ENCODE results near the gene CASP10. TPM values are rescaled to one million over a fixed set of nuclear protein-coding genes. Genes with fewer than 3 reads are reported as not detected.
A peak's percentile ranks its signal among the peaks of the same experiment; 100 is the strongest.

Gene CASP10
- total and polyA plus RNA-seq, 4 donors, result 8.9 to 74.4 (median 16.7) TPM

- peaks cover 0 to 1% (median 0%) of the 10 kb centered on the region in 4 donors for H3K9me3 ChIP-seq (ENCODE audit: control insufficient read depth in 4 of 4, insufficient read depth in 3 of 4, low read length in 3 of 4)
- peaks cover 0 to 11% (median 6%) of the 10 kb centered on the region in 5 donors for H3K4me1 ChIP-seq (ENCODE audit: control insufficient read depth in 5 of 5, insufficient read depth in 5 of 5, low read length in 5 of 5)
- no peak overlapping the region for H3K9ac ChIP-seq (ENCODE audit: insufficient read depth in 1 of 2, low read length in 2 of 2)
- peaks cover 0 to 11% (median 0%) of the 10 kb centered on the region in 4 donors for H3K36me3 ChIP-seq (ENCODE audit: control insufficient read depth in 4 of 4, insufficient read depth in 4 of 4, low read length in 4 of 4)
- no peak for TF ChIP-seq CTCF (IDR thresholded peaks at IDR 0.05; ENCODE audit: control extremely low read depth, extremely low read depth)
- no peak for ATAC-seq (ENCODE audit: insufficient read depth, low FRiP score)
- no peak overlapping the region for H3K4me3 ChIP-seq
- H3K27me3 ChIP-seq (ENCODE audit: control insufficient read depth in 3 of 3, insufficient read depth in 3 of 3, low read length in 2 of 3), result no peaks in the 10 kb centered on the region
- WGBS, 2 donors, result 95 to 98% methylated on average over 4 of the region's 4 CpGs
- no peak overlapping the region for H3K27ac ChIP-seq (ENCODE audit: low read depth in 1 of 2, low read length in 1 of 2)
- DNase-seq, result no peak
Measured at GRCh38 chr2:201215963-201216362, 33.0 kb downstream of the CASP10 start.

GRCh38 chr2:201216918-201217317 is 34.0 kb downstream of the CASP10 start:
- no peak for DNase-seq
- no peaks in the 10 kb centered on the region for H3K27me3 ChIP-seq (ENCODE audit: control insufficient read depth in 3 of 3, insufficient read depth in 3 of 3, low read length in 2 of 3)
- no peak for TF ChIP-seq CTCF (IDR thresholded peaks at IDR 0.05; ENCODE audit: control extremely low read depth, extremely low read depth)

GRCh38 chr2:201218780-201219179 is 35.8 kb downstream of the CASP10 start:
- H3K9ac ChIP-seq (ENCODE audit: insufficient read depth in 1 of 2, low read length in 2 of 2), result no peak overlapping the region
- WGBS, 2 donors, result 94 to 96% methylated on average over 6 of the region's 6 CpGs
- no peak overlapping the region for H3K4me3 ChIP-seq
- H3K27me3 ChIP-seq (ENCODE audit: control insufficient read depth in 3 of 3, insufficient read depth in 3 of 3, low read length in 2 of 3), result no peaks in the 10 kb centered on the region
- peaks cover 0 to 11% (median 6%) of the 10 kb centered on the region in 5 donors for H3K4me1 ChIP-seq (ENCODE audit: control insufficient read depth in 5 of 5, insufficient read depth in 5 of 5, low read length in 5 of 5)
- H3K36me3 ChIP-seq (ENCODE audit: control insufficient read depth in 4 of 4, insufficient read depth in 4 of 4, low read length in 4 of 4), result peaks cover 0 to 11% (median 0%) of the 10 kb centered on the region in 4 donors
- H3K9me3 ChIP-seq (ENCODE audit: control insufficient read depth in 4 of 4, insufficient read depth in 3 of 4, low read length in 3 of 4), result peaks cover 0 to 1% (median 0%) of the 10 kb centered on the region in 4 donors
- H3K27ac ChIP-seq (ENCODE audit: low read depth in 1 of 2, low read length in 1 of 2), result peak overlapping the region in 1 of 2 donors; percentile 52
- ATAC-seq (ENCODE audit: insufficient read depth, low FRiP score) (no peak), DNase-seq (no peak)
- no peak for TF ChIP-seq CTCF (IDR thresholded peaks at IDR 0.05; ENCODE audit: control extremely low read depth, extremely low read depth)

More at GRCh38 chr2:201216918-201217317, 34.0 kb downstream of the CASP10 start:
- WGBS, 2 donors, result 85 to 89% methylated on average over 1 of the region's 1 CpG
- H3K36me3 ChIP-seq (ENCODE audit: control insufficient read depth in 4 of 4, insufficient read depth in 4 of 4, low read length in 4 of 4), result peaks cover 0 to 11% (median 0%) of the 10 kb centered on the region in 4 donors
- H3K9ac ChIP-seq (ENCODE audit: insufficient read depth in 1 of 2, low read length in 2 of 2), result no peak overlapping the region
- H3K4me1 ChIP-seq (ENCODE audit: control insufficient read depth in 5 of 5, insufficient read depth in 5 of 5, low read length in 5 of 5), result peaks cover 0 to 11% (median 6%) of the 10 kb centered on the region in 5 donors
- peaks cover 0 to 1% (median 0%) of the 10 kb centered on the region in 4 donors for H3K9me3 ChIP-seq (ENCODE audit: control insufficient read depth in 4 of 4, insufficient read depth in 3 of 4, low read length in 3 of 4)
- no peak for ATAC-seq (ENCODE audit: insufficient read depth, low FRiP score)
- H3K27ac ChIP-seq (ENCODE audit: low read depth in 1 of 2, low read length in 1 of 2), result no peak overlapping the region
- no peak overlapping the region for H3K4me3 ChIP-seq
